ENCODE results near the gene CFAP92.

CFAP92 gene

GRCh38 chr3:128993461-128994172, at the start of gene CFAP92:
TSS of gene CFAP92 (minus strand) at chr3:128994076. CDS start at chr3:128993304, 772 bp downstream.
- peak; percentile 77 for DNase-seq

- DNase-seq = no peak
These were observed 46.9 kb upstream of the CFAP92 start for GRCh38 chr3:129040579-129041300.

- no peak for DNase-seq
These were observed 46.1 kb upstream of the CFAP92 start for GRCh38 chr3:129040039-129040336.

- no peak for DNase-seq
These were observed 45.6 kb upstream of the CFAP92 start for GRCh38 chr3:129039271-129040038.

- DNase-seq = no peak
These were observed 44.4 kb upstream of the CFAP92 start for GRCh38 chr3:129038121-129038855.

DNA sequence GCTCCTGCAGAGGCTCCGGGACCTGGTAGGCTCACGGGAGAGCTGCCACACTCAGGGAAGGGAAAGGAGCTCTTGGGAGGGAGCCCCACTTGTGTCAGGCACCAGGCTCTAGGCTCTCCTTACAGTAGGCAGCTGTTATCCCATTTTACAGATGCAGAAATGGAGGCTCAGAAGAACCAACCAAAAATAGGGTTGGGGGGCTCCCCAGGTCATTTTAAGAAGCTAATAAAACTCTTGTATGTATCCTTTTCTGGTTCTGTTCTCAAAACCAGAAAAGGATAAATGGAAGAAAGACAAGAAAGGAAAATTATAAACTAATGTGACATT, 43.2 kb upstream of the CFAP92 start:
- no peak for DNase-seq

DNA sequence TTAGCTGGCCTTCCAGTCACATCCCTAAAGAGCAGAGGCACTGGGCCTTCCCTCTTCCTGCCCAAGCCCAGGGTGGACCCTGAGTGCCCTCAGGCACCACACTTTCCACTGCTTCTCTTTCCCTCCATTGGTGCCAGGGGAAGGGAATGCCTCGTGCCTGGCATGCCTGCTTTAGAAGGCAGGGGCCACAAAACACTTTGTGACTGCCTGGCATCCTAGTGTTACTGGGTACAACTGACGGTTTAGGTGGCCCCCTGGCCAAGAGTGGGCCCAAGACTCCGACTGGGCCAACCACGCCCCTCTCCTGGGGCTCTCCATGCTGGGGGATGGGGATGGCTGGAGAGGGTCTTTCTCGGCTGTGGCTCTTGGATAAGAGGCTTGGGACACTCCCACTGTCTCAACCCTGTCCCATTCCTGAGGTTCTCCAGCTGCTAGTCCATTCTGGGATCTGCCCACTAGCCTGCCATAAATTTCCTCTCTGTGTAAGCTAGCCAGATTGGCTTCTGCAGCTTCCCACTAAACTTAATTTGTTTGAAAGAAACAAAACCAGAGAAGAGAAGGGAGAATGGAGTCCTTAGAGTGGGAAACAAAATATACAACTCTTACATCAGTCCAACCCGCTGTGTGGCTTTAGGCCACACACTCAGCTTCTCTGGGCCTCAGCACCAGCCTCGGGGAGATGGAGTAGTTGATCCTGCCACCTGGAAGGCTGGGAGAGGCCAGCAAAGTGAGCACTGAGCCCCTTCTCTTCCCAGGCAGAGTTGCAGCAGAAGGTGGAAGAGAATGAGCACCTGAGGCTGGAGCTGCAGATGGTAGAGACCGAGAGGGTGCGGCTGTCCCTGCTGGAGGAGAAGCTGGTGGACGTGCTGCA, 42.6 kb upstream of the CFAP92 start:
- DNase-seq = no peak

DNA sequence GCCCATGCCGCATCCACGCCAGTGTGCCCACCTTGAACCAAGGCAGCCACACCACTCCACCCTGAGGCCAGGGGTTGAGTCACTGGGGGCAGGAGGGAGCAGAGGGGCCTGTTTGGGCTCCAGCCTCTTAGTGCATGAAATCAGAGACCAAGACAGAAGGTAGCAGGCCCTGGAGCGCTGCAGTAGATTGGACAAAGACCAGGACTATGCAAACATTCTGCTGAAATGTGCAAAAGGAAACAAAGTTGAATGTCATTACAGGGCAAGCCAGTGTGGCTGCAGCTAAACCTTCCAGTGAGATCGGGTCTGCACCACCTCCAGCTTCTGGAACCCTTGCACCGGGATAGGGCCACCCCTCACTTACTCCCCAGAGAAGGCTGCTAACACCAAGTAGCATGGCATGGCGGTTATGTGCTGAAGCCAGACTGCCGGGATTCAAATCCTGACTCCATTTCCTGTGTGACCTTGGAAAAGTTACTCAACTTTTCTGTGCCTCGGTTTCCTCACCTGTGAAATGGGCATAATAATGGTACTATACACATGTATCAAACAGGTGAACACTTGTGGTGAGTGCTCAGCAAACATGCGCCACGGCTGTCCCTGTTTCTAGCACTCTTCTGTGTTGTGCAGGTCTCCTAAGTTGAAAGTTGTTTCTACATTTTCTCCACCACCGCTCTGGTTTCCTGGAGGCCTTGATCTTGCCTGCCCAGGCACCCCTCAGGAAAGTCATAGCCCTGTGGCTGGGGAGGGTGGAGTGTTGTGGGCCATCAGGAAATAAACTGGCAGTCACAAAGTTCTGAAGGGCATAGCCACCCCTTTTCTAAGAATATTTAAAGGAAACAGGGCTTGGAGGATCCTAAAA, 41.7 kb upstream of the CFAP92 start:
- DNase-seq = no peak

- DNase-seq = no peak
These were observed 40.8 kb upstream of the CFAP92 start for GRCh38 chr3:129034642-129035041.

DNA sequence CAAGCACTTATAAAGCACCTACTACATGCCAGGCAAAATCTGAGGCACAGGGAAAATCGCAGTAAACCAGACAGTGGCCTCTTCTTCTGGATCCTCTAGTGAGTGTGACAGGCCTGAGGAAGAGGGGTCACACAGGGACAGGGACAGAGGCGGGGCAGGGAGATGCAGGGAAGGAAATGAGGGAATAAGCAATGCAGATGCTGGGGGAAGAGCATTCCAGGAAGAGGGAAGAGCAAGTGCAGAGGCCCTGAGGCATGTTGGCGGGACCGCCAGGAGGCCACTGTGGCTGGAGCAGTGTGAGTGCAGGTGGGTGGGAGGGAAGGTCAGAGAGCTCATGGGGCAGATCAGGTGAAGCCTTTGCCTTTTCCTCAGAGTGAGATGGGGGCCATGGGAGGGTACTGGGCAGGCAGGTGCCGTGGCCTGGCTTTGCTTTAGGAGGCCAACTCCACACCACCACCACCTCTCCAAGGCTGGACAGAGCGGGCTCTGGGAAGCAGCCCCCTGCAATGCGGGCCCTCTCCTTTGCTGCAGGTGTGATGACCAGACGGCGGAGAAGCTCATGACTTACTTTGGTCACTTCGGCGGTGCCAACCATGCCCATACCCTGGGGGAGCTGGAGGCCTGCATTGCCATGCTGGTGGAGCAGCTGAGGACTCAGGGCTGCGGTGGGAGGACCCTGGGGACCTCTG, 39.9 kb upstream of the CFAP92 start:
- no peak for DNase-seq

GRCh38 chr3:129033151-129033550, 39.3 kb upstream of the CFAP92 start:
- DNase-seq = no peak

DNA sequence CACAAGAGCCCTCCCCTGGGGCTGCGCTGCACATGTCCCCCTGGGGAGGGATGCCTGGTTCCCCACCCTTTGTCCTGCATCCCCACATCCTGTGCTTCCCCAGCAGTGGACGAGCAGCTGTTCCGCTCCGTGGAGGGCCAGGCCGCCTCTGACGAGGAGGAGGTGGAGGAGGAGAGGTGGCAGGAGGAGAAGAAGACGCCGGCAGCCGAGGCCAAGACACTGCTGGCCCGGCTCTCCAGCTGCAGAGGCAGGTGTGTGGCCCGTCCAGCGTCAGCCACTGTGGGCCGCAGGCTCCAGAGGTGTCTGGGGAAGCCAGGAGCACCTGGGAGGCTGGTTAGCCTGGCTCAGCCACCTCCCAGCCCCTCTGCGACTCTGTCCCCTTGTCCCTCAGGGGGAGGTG, 38.8 kb upstream of the CFAP92 start:
- no peak for DNase-seq

DNA sequence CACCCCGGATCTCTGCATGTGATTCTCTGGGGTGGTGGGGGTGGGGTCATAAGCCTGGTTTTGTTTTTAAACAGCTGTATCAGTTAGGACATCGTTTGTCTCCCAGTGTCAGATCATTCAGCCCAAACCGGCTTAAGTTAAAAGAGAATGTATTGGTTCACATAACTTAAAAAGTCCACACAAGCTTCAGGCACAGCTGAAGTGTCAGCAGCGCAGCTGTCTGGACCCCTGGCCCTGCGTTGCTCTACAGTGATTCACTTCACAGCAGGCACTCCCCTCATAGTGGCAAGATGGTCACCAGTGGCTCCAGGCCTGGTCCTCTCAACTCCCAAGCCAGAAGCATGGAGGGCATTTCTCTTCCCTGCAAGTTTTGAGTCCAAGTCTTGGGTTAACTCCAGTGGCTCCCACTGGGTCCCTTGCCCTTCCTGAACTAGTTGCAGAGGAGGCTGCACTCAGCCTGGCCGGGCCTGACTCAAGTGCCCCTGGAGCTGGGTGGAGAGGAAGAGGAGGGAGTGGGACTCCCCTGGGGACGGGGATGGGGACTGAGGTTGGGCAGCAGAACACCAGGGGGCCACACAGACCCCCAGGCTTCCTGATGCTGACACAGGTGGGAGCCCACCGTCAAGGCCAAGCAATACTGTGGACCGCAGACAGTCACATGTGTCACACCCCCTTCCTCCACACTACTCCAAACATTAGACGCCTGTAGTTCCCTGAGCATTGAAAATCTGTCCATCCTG, 37.8 kb upstream of the CFAP92 start:
- DNase-seq = no peak

GRCh38 chr3:129030611-129031010, 36.7 kb upstream of the CFAP92 start:
- no peak for DNase-seq

- DNase-seq = no peak
These were observed 35.0 kb upstream of the CFAP92 start for GRCh38 chr3:129028866-129029265.

- DNase-seq = no peak
These were observed 33.6 kb upstream of the CFAP92 start for GRCh38 chr3:129027544-129027880.

DNA sequence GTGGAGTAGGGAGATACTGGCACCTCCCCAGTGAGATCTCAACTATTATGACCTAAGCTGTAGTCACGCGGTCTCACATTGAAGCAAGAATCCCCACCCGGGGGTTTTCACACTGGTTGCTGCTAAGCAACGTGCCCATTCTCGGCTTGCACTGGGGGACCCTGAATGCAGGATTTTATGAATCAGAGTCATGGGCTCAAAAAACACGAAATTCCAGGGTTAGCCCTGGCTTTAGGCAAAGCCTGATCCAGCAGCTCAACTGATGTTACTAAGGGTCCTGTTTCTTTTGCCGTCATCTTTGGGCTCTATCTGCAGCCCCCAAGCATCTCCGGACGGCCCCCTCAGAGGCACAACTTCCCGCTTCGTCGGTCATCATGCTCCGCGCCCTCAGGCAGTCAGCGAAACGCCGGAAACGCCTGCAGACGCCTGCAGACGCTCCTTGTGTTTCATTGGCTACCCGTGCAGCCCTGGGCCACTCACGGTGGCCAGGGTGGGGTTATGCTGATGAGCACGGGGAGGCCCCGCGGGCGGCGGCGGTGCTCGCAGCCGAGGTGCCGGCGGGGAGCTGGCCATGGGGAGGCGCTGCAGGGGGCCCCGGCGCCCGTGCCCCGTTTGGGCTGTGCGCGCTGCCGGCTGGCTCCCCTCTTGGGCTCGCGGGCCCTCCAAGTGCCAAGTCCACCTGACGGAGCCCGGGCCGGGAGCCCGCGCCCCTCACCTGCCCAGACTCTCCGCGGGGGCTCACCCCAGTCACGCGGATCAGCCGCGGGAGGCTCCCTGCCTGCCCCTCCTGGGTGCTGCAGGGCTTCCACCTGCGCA, 33.1 kb upstream of the CFAP92 start:
- DNase-seq = peak; percentile 92

- DNase-seq = no peak
These were observed 32.0 kb upstream of the CFAP92 start for GRCh38 chr3:129025691-129026435.

DNA sequence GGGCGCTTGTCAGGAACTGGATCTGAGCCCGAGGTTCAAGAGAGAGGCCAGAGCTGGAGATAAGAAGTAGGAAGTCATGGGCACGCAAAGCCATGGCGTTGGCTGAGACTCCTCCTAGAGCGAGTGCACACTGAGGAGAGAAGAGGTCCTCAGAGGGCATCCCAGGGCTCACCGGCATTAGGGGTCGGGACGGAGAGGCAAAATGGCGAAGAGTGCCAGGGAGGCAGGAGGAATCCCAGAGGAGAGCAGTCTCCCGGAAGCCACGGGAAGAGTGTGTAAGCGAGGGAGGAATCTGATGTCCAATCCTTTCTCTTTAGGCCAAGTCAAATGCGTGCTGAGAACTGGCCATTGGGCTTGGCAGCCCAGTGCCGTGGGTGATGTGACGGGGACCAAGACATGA, 31.2 kb upstream of the CFAP92 start:
- no peak for DNase-seq
